Measurements from ENCODE around the gene INSYN2B. TPM values are rescaled to one million over a fixed set of nuclear protein-coding genes. Genes with fewer than 3 reads are reported as not detected.

INSYN2B gene
- total RNA-seq, 5 donors from 2014 or later (not counting 1 experiment from before 2014, with no cell fraction given) = not detected

DNA sequence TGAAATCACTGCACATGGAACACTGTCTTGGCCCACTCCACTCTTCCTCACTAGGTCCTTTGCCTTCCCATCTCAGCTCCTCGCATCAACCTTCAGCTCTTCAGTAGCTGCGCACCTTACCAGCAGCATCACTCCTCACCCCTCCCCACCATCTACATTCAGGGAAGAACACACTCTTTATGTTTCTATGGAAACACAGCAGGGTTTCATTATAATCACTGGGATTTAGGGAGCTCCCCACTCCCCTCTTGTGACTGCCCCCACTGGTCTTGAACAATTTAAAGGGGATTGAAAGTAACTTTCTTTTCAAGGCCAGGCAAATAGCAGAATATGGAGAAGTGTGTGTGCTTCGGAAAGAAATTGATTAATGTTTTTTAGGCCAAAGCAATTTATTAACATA lies 111.2 kb downstream of the INSYN2B start:
- Mint-ChIP-seq H3K9me3 (no peaks in the 10 kb centered on the region), H3K4me3 (no peak overlapping the region), H3K27me3 (no peaks in the 10 kb centered on the region), H3K27ac (no peak overlapping the region), H3K36me3 (peaks cover 60% of the 10 kb centered on the region), H3K4me1 (peaks cover 0 to 14% (median 13%) of the 10 kb centered on the region in 3 donors)
- DNase-seq (no peak), ATAC-seq (replicated peaks in 1 of 4) (no peak)
- CTCF ChIA-PET = no interaction called here
- no peak overlapping the region for H3K4me3 ChIP-seq (ENCODE audit: control insufficient read depth in 1 of 2, extremely low read depth in 1 of 2, low read length in 1 of 2)
- H3K27me3 ChIP-seq (replicated peaks in 1 of 2; ENCODE audit: control insufficient read depth in 2 of 2, extremely low read depth in 1 of 2, insufficient read depth in 2 of 2, low read length in 1 of 2) = no peaks in the 10 kb centered on the region
- no peaks in the 10 kb centered on the region for H3K9me3 ChIP-seq
- H3K4me1 ChIP-seq (ENCODE audit: control insufficient read depth in 1 of 2, extremely low read depth in 1 of 2, insufficient read depth in 2 of 2, low read length in 2 of 2) = no peaks in the 10 kb centered on the region
- 100% methylated on average over 2 of the region's 3 CpGs for WGBS (ENCODE audit: insufficient coverage)
- H3K27ac ChIP-seq (ENCODE audit: low read length) = no peak overlapping the region
- peaks cover 10 to 47% of the 10 kb centered on the region in 2 donors for H3K36me3 ChIP-seq (ENCODE audit: control insufficient read depth in 2 of 2, extremely low read depth in 1 of 2, insufficient read depth in 1 of 2, low read length in 1 of 2)
- POLR2A ChIA-PET = no interaction called here

DNA sequence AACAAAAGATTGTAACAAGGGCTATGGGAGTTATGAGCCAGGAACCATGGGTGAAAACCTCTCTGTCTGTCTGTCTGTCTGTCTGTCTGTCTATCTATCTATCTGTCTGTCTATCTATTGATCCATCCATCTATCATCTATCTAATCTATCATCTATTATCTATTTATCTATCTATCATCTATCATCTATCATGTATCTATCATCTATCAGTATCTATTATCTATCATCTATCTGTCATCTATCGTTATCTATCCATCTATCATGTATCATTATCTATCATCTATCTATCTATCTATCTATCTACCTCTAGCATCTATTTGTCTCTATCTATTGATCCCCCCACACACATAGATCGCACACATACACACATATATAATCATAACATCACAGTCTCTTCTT lies 112.9 kb downstream of the INSYN2B start:
- Mint-ChIP-seq H3K36me3 (peaks cover 55% of the 10 kb centered on the region), H3K27ac (no peak overlapping the region), H3K4me3 (no peak overlapping the region), H3K9me3 (no peaks in the 10 kb centered on the region), H3K4me1 (peaks cover 0 to 15% (median 14%) of the 10 kb centered on the region in 3 donors), H3K27me3 (no peaks in the 10 kb centered on the region)
- Histone ChIP-seq H3K27ac (ENCODE audit: low read length) (no peak overlapping the region), H3K4me1 (ENCODE audit: control insufficient read depth in 1 of 2, extremely low read depth in 1 of 2, insufficient read depth in 2 of 2, low read length in 2 of 2) (no peaks in the 10 kb centered on the region), H3K27me3 (replicated peaks in 1 of 2; ENCODE audit: control insufficient read depth in 2 of 2, extremely low read depth in 1 of 2, insufficient read depth in 2 of 2, low read length in 1 of 2) (no peaks in the 10 kb centered on the region), H3K36me3 (ENCODE audit: control insufficient read depth in 2 of 2, extremely low read depth in 1 of 2, insufficient read depth in 1 of 2, low read length in 1 of 2) (peaks cover 10 to 53% of the 10 kb centered on the region in 2 donors), H3K4me3 (ENCODE audit: control insufficient read depth in 1 of 2, extremely low read depth in 1 of 2, low read length in 1 of 2) (no peak overlapping the region), H3K9me3 (no peaks in the 10 kb centered on the region)
- ChIA-PET CTCF (no interaction called here), POLR2A (no interaction called here)
- DNase-seq (no peak), ATAC-seq (replicated peaks in 1 of 4) (no peak)
- 100% methylated on average over 1 of the region's 2 CpGs for WGBS (ENCODE audit: insufficient coverage)

DNA sequence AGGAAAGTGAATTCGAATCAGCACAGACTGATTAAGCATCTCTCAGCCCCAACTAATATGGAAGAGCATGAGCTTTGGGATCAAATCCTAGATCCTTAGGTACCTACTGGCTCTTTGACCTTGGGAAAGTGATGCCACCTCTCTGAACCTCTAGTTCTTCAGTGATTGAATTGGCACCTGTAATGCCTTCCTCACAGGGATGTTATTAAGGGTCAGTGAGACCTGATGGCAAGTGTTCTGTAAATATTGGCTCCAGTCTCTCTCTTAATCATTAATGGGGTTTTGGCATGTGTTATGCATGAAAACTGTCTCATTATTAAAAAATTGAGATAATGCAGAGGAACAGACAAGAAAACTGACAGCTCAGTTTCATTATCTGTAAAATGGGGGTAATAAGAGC lies 115.8 kb downstream of the INSYN2B start:
- no CpG with 5 or more reads among the region's 1 CpG for WGBS (ENCODE audit: insufficient coverage)
- no peak for ATAC-seq (replicated peaks in 1 of 4)
- ChIA-PET POLR2A (no interaction called here), CTCF (no interaction called here)
- no peak overlapping the region for H3K4me3 Mint-ChIP-seq
- H3K9me3 Mint-ChIP-seq = no peaks in the 10 kb centered on the region
- Histone ChIP-seq H3K4me3 (ENCODE audit: control insufficient read depth in 1 of 2, extremely low read depth in 1 of 2, low read length in 1 of 2) (no peak overlapping the region), H3K27me3 (replicated peaks in 1 of 2; ENCODE audit: control insufficient read depth in 2 of 2, extremely low read depth in 1 of 2, insufficient read depth in 2 of 2, low read length in 1 of 2) (no peaks in the 10 kb centered on the region), H3K9me3 (no peaks in the 10 kb centered on the region), H3K27ac (ENCODE audit: low read length) (no peak overlapping the region), H3K4me1 (ENCODE audit: control insufficient read depth in 1 of 2, extremely low read depth in 1 of 2, insufficient read depth in 2 of 2, low read length in 2 of 2) (no peaks in the 10 kb centered on the region), H3K36me3 (ENCODE audit: control insufficient read depth in 2 of 2, extremely low read depth in 1 of 2, insufficient read depth in 1 of 2, low read length in 1 of 2) (peaks cover 5 to 44% of the 10 kb centered on the region in 2 donors)
- H3K27me3 Mint-ChIP-seq = no peaks in the 10 kb centered on the region
- peaks cover 58% of the 10 kb centered on the region for H3K36me3 Mint-ChIP-seq
- no peak for DNase-seq
- no peak overlapping the region for H3K27ac Mint-ChIP-seq
- peaks cover 8 to 26% (median 24%) of the 10 kb centered on the region in 3 donors for H3K4me1 Mint-ChIP-seq

DNA sequence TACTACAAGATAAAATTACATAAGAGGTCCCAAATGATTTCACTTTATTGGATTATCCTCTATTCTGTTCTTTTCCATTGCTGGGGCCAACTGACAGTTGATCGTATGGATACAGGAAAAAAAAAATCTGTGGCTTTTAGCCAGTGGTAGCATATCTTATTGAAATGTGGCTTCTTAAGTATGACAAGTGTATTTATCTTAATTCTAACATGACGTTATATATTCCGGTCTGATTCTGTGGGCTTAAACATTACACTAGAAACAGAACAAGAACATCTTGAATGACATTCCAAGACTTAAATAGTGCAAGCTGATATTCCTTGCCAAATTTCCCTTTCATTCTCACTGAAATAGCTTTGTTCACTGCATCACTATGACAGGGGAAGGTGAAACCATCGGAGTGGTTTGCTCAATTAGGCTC lies 117.9 kb downstream of the INSYN2B start:
- no peaks in the 10 kb centered on the region for H3K27me3 Mint-ChIP-seq
- no peaks in the 10 kb centered on the region for H3K27me3 ChIP-seq (replicated peaks in 1 of 2; ENCODE audit: control insufficient read depth in 2 of 2, extremely low read depth in 1 of 2, insufficient read depth in 2 of 2, low read length in 1 of 2)
- ChIA-PET CTCF (no interaction called here), POLR2A (no interaction called here)
- H3K4me3 Mint-ChIP-seq = no peak overlapping the region
- no peak overlapping the region for H3K4me3 ChIP-seq (ENCODE audit: control insufficient read depth in 1 of 2, extremely low read depth in 1 of 2, low read length in 1 of 2)
- no peaks in the 10 kb centered on the region for H3K4me1 ChIP-seq (ENCODE audit: control insufficient read depth in 1 of 2, extremely low read depth in 1 of 2, insufficient read depth in 2 of 2, low read length in 2 of 2)
- no CpG with 5 or more reads among the region's 4 CpGs for WGBS (ENCODE audit: insufficient coverage)
- DNase-seq (no peak), ATAC-seq (replicated peaks in 1 of 4) (no peak)
- peaks cover 21 to 36% (median 35%) of the 10 kb centered on the region in 3 donors for H3K4me1 Mint-ChIP-seq
- H3K9me3 Mint-ChIP-seq = no peaks in the 10 kb centered on the region
- H3K27ac ChIP-seq (ENCODE audit: low read length) = no peak overlapping the region
- H3K9me3 ChIP-seq = no peaks in the 10 kb centered on the region
- peaks cover 5 to 27% of the 10 kb centered on the region in 2 donors for H3K36me3 ChIP-seq (ENCODE audit: control insufficient read depth in 2 of 2, extremely low read depth in 1 of 2, insufficient read depth in 1 of 2, low read length in 1 of 2)
- H3K36me3 Mint-ChIP-seq = peaks cover 57% of the 10 kb centered on the region
- H3K27ac Mint-ChIP-seq = no peak overlapping the region

DNA sequence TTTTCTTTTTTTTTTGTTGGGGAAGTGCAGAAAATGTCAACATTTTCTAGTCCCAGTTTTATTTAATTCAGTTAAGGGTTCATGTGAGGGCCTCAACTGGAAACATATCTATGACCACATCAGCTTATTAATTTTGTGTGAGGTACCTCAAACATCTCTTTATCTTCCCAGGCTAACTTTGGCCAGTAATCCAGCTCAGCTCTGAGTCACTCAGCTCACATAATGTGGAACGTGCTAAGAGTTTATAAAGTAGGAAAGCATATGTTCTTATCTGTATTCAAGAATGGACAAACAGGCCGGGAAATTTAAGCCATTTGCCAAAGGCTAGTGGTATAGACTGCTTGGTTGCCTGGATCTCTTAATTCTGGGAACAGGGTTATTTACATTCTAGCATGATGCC lies 118.4 kb downstream of the INSYN2B start:
- ATAC-seq (replicated peaks in 1 of 4) (no peak), DNase-seq (no peak)
- Mint-ChIP-seq H3K27me3 (no peaks in the 10 kb centered on the region), H3K36me3 (peaks cover 58% of the 10 kb centered on the region), H3K4me1 (peaks cover 21 to 40% (median 31%) of the 10 kb centered on the region in 3 donors), H3K9me3 (no peaks in the 10 kb centered on the region), H3K27ac (no peak overlapping the region), H3K4me3 (no peak overlapping the region)
- WGBS (ENCODE audit: insufficient coverage) = 100% methylated on average over 1 of the region's 2 CpGs
- Histone ChIP-seq H3K36me3 (ENCODE audit: control insufficient read depth in 2 of 2, extremely low read depth in 1 of 2, insufficient read depth in 1 of 2, low read length in 1 of 2) (peaks cover 5 to 26% of the 10 kb centered on the region in 2 donors), H3K27ac (ENCODE audit: low read length) (no peak overlapping the region), H3K4me3 (ENCODE audit: control insufficient read depth in 1 of 2, extremely low read depth in 1 of 2, low read length in 1 of 2) (no peak overlapping the region), H3K9me3 (no peaks in the 10 kb centered on the region), H3K4me1 (ENCODE audit: control insufficient read depth in 1 of 2, extremely low read depth in 1 of 2, insufficient read depth in 2 of 2, low read length in 2 of 2) (no peaks in the 10 kb centered on the region), H3K27me3 (replicated peaks in 1 of 2; ENCODE audit: control insufficient read depth in 2 of 2, extremely low read depth in 1 of 2, insufficient read depth in 2 of 2, low read length in 1 of 2) (no peaks in the 10 kb centered on the region)
- ChIA-PET POLR2A (no interaction called here), CTCF (no interaction called here)

DNA sequence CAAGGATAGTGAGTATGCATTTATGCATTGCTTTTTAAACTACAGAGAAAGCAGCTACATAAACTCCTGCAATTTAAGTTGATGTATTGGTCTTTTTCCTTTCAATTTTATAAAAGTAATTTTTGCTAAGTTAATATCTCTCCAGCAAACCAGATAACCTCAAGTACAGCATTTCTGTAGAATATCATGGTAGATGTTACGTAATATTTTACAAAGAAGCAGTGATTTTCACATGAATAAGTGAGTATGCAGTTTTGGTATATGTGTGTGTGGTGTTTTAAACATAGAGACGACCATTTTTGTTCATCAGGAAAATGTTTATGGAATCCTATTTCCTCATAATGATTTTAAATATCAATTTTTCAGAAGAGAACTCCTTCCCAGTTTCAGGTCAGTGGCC lies 118.9 kb downstream of the INSYN2B start:
- peaks cover 54% of the 10 kb centered on the region for H3K36me3 Mint-ChIP-seq
- no peak overlapping the region for H3K4me3 ChIP-seq (ENCODE audit: control insufficient read depth in 1 of 2, extremely low read depth in 1 of 2, low read length in 1 of 2)
- no peaks in the 10 kb centered on the region for H3K9me3 Mint-ChIP-seq
- ChIA-PET CTCF (no interaction called here), POLR2A (no interaction called here)
- no peak overlapping the region for H3K27ac ChIP-seq (ENCODE audit: low read length)
- DNase-seq (no peak), ATAC-seq (replicated peaks in 1 of 4) (no peak)
- peaks cover 5 to 24% of the 10 kb centered on the region in 2 donors for H3K36me3 ChIP-seq (ENCODE audit: control insufficient read depth in 2 of 2, extremely low read depth in 1 of 2, insufficient read depth in 1 of 2, low read length in 1 of 2)
- H3K9me3 ChIP-seq = no peaks in the 10 kb centered on the region
- H3K4me3 Mint-ChIP-seq = no peak overlapping the region
- H3K4me1 Mint-ChIP-seq = peaks cover 21 to 42% (median 31%) of the 10 kb centered on the region in 3 donors
- WGBS (ENCODE audit: insufficient coverage) = no CpG with 5 or more reads among the region's 2 CpGs
- H3K27me3 ChIP-seq (replicated peaks in 1 of 2; ENCODE audit: control insufficient read depth in 2 of 2, extremely low read depth in 1 of 2, insufficient read depth in 2 of 2, low read length in 1 of 2) = no peaks in the 10 kb centered on the region
- H3K27me3 Mint-ChIP-seq = no peaks in the 10 kb centered on the region
- no peak overlapping the region for H3K27ac Mint-ChIP-seq
- H3K4me1 ChIP-seq (ENCODE audit: control insufficient read depth in 1 of 2, extremely low read depth in 1 of 2, insufficient read depth in 2 of 2, low read length in 2 of 2) = no peaks in the 10 kb centered on the region

DNA sequence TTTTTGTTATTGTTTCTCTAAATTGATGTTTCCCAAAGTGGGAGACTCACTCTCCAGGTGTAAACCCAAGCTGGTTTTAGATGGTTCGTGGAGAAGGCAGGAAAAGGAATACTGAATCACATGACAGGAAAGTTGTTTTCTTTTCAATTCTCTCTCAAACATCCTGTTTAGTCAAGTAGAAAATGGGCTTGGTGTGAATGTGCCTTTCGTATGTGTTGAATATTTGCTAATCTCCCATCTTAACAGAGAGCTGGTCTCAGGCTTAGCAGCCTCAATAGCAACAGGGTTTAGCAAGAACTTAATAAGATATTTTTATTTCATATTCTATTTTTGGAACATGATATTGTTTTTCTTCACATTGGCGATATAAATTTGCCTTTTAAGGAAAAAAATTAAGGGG lies 119.7 kb downstream of the INSYN2B start:
- H3K27ac Mint-ChIP-seq = peak overlapping the region in 1 of 2 donors; percentile 1
- DNase-seq (no peak), ATAC-seq (replicated peaks in 1 of 4) (no peak)
- H3K4me1 ChIP-seq (ENCODE audit: control insufficient read depth in 1 of 2, extremely low read depth in 1 of 2, insufficient read depth in 2 of 2, low read length in 2 of 2) = no peaks in the 10 kb centered on the region
- H3K27ac ChIP-seq (ENCODE audit: low read length) = no peak overlapping the region
- no peaks in the 10 kb centered on the region for H3K27me3 ChIP-seq (replicated peaks in 1 of 2; ENCODE audit: control insufficient read depth in 2 of 2, extremely low read depth in 1 of 2, insufficient read depth in 2 of 2, low read length in 1 of 2)
- no peak overlapping the region for H3K4me3 ChIP-seq (ENCODE audit: control insufficient read depth in 1 of 2, extremely low read depth in 1 of 2, low read length in 1 of 2)
- H3K9me3 Mint-ChIP-seq = no peaks in the 10 kb centered on the region
- H3K27me3 Mint-ChIP-seq = no peaks in the 10 kb centered on the region
- H3K9me3 ChIP-seq = no peaks in the 10 kb centered on the region
- no CpG with 5 or more reads among the region's 3 CpGs for whole genome bisulfite sequencing (ENCODE audit: insufficient coverage)
- peaks cover 52% of the 10 kb centered on the region for H3K36me3 Mint-ChIP-seq
- H3K4me3 Mint-ChIP-seq = no peak overlapping the region
- CTCF ChIA-PET = no interaction called here
- POLR2A ChIA-PET = no interaction called here
- H3K36me3 ChIP-seq (ENCODE audit: control insufficient read depth in 2 of 2, extremely low read depth in 1 of 2, insufficient read depth in 1 of 2, low read length in 1 of 2) = peaks cover 5 to 22% of the 10 kb centered on the region in 2 donors
- peaks cover 23 to 43% (median 34%) of the 10 kb centered on the region in 3 donors for H3K4me1 Mint-ChIP-seq
